GM18520 (cell line): ENCODE measurements around the gene KRTAP12-2.
"Not testable (repeated sequence)": the region's sequence is repeated elsewhere in the genome, so short reads cannot be mapped to it uniquely, and the experiment has no call there.

Experiments used
- ATAC-seq: cut with Tn5 transposase; IDR thresholded peaks from one replicate; pipeline ENCODE4 v1.9.1; 2021; ENCODE audit not compliant: unreplicated experiment

Gene KRTAP12-2

GRCh38 chr21:44686000-44686781 lies 19.5 kb upstream of the KRTAP12-2 start:
- ATAC-seq: no peak

DNA sequence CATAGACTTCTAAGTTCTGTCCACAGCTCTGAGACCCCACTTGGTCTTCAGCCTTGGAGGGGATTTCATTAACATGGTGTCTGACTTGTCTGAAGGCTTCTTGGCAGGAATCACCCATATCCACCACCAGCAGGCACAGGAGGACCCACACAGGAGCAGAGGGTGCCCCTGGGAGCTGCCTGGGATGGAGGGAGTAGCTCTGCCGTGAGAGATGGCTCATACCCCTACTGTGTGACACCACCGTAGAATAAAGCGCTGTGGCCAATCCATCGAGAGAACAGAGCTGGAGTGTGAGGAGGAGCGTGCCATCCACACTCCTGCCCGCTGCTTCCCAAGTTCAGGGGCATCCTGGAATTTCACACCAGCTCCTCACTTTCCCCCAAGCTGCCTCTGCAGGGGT lies 18.3 kb upstream of the KRTAP12-2 start:
- not testable (repeated sequence) for ATAC-seq

GRCh38 chr21:44684483-44684882 lies 17.8 kb upstream of the KRTAP12-2 start:
- ATAC-seq: no peak

GRCh38 chr21:44684077-44684476 lies 17.4 kb upstream of the KRTAP12-2 start:
- ATAC-seq: no peak

- ATAC-seq: no peak
These were observed 15.9 kb upstream of the KRTAP12-2 start for GRCh38 chr21:44682580-44683151.

GRCh38 chr21:44681861-44682579 lies 15.3 kb upstream of the KRTAP12-2 start, which contains the start of gene KRTAP12-1:
KRTAP12-1 (minus strand) TSS chr21:44682163; CDS start chr21:44682123, 40 bp downstream.
- no peak for ATAC-seq

DNA sequence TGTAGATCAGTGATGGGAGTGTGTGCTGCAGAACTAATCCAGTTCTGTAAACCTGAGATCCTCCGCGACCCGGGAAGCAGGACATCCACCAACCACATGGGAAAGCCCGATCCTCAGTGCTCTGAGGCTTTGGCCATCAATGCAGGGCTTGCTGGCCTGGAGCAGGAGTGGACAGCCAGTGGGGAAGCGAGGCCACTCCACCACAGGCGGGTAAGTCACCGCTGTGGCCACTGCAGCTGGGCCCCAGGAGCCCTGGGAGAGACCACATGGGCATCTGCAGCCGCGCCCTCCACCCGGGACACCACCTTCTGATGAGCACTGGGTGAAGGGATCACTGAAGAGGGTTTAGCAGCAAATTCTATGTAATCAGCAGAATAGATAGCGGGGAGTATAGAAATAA lies 14.4 kb upstream of the KRTAP12-2 start:
- no peak for ATAC-seq

DNA sequence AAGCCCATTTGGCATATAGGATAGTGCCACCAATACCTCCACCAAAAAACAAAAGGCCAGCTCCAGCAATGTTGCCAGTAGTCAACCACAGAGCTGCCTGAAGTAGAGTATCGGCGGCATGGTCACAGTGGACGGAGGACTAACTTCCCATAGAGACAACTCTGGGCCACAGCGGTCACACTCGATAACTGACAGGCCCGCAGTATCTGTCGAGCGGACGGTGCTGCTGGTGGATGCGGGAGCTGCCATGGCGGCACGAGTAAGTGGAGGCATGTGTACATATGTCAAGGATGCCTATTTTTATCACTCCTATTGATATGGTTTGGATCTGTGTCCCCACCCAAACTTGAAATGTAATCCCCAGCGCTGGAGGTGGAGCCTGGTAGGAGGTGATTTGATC lies 11.2 kb upstream of the KRTAP12-2 start:
- no peak for ATAC-seq

- ATAC-seq: no peak
These were observed 5.2 kb upstream of the KRTAP12-2 start for GRCh38 chr21:44671911-44672310.

DNA sequence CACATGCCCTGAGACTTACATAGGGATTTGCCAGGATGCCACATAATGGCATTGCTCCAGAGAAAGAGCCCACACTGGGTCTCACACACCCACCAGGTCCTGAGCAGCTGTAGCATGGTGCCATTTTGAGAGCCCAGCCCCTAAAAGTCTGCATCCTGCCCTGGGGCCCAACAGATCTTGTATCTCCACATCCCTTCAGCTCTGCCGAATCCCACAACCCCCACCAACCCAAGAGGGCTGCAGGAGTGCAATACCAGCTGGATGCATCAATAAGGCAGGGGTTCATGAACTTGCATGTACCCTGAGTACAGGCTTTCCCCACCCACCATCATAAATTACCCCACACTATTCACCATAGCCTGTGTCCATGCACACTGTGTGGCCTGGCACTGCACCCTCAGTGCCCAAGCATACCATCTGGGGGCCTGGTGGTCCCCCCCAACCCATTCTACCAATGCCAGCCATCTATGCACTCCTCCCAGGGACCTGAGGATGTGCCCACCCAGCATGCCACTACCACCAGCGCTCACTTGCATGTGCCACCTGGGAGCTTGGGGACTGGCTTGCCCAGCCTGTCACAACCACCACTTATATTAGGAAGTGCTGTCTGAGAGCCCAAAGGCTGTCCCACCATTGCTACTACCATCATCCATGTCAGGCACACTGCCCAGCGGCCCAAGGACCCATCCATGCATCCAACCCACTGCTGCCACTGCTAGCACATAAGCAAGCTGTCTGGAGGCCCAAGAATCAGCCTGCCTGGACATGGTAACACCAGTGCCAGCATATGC lies 4.1 kb upstream of the KRTAP12-2 start:
- no peak for ATAC-seq

DNA sequence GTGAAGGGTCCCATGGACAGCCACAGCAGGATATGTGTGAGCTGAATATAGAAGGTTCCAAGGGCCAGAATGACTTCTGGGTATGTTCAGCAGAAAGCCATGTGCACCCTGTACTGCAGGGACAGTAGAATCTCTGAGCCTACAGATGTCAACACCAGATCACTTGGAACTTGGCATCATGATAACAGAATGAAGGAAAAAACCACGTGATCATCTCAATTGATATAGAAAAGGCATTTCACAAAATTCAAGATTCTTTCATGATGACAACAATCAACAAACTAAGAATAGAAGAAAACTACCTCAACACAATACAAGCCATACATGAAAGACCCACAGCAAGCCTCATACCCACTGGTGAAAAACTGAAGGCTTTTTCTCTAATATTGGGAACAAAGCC lies 885 bp upstream of the KRTAP12-2 start:
- no peak for ATAC-seq

GRCh38 chr21:44664691-44665090 lies 2.0 kb downstream of the KRTAP12-2 start:
- no peak for ATAC-seq

GRCh38 chr21:44661567-44661966 lies 5.2 kb downstream of the KRTAP12-2 start:
- not testable (repeated sequence) for ATAC-seq

GRCh38 chr21:44658913-44659595 lies 7.7 kb downstream of the KRTAP12-2 start:
- ATAC-seq: no peak

GRCh38 chr21:44658541-44658910 lies 8.2 kb downstream of the KRTAP12-2 start:
- no peak for ATAC-seq

GRCh38 chr21:44657635-44658540 lies 8.8 kb downstream of the KRTAP12-2 start, which contains the start of gene KRTAP12-3:
KRTAP12-3 (plus strand) TSS chr21:44657932; CDS start chr21:44657980, 48 bp downstream.
- no peak for ATAC-seq

GRCh38 chr21:44656868-44657267 lies 9.9 kb downstream of the KRTAP12-2 start:
- no peak for ATAC-seq

DNA sequence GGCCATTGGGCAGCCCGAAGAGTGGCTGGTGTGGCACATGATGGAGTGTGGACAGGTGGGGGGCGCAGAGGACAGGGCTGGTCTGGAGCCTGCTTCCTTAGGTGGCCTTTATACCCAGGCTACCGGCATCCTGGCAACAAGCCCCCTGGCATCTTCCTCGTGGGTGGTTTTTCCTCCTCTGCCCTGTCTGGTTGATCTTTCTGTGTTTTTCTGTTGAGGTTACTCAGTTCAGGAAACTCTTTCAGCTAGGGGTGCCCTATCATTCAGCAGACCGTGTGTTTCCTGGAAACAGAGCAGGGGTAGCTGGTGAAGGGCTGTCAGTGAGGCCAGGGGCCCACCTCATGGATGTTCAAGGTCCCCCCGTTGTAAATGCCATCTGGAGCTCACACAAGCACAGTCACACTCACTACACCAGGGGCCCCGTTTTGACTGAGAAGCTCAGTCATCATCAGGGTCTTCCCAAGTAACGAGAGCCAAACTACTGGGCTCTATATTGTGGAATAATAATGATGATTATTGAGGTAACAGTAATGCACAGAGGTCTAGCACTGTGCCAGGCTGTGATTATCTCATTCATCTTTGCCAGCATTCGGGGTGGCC lies 12.1 kb downstream of the KRTAP12-2 start, which contains the start of gene KRTAP12-4:
Gene KRTAP12-4 (minus strand): TSS at position 84 of the 600 bp plus-strand sequence. CDS start 45 bp downstream, at position 39.
- ATAC-seq: no peak
